ENCODE data around the gene CNTLN. TPM values are rescaled to one million over a fixed set of nuclear protein-coding genes. Genes with fewer than 3 reads are reported as not detected.

CNTLN gene
- total and polyA plus RNA-seq, 2 of the 8 experiments (the other 6 are each of a cell fraction or from before 2014, with no cell fraction given): 4.8 to 10.8 TPM

DNA sequence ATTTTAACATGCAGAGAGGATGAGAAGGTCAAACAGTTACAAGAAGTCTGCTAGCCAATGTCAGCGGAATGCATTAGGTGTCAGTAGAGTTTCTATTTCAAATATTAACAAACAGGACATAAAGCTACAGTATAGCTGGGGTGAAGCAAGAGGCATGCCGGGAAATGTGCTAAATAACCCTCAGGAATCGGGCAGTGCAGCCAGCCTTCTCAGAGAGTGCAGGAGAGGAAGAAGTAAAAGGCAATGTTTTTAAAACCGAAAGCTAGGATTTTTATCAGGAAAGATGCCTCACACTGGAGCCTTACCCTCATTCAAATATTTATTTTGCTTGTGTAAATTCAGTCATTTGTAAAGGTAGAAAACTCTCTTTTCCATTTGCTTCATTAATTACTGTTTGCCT is 384.9 kb downstream of the CNTLN start:
- Histone ChIP-seq H4K91ac (replicated peaks; ENCODE audit: insufficient read length, low read length) (no peak overlapping the region), H3K27ac (ENCODE audit: low read depth, low read length) (no peak overlapping the region), H3K14ac (ENCODE audit: insufficient read length) (no peak overlapping the region), H2BK20ac (ENCODE audit: low read length) (no peak overlapping the region), H2AK5ac (ENCODE audit: low read depth, low read length) (no peak overlapping the region), H2BK15ac (ENCODE audit: low read length) (no peak overlapping the region), H3K36me3 (ENCODE audit: control insufficient read depth in 2 of 4, insufficient read depth in 4 of 4, low read length in 3 of 4) (no peaks in the 10 kb centered on the region), H3K9me3 (ENCODE audit: insufficient read depth in 2 of 2, low read depth in 1 of 2, low read length in 1 of 2) (no peaks in the 10 kb centered on the region), H2BK5ac (ENCODE audit: low read depth, low read length) (no peak overlapping the region), H2BK12ac (ENCODE audit: low read depth, low read length) (no peak overlapping the region), H3K23ac (ENCODE audit: insufficient read length) (no peak overlapping the region), H3K4me3 (ENCODE audit: extremely low read depth in 1 of 4, insufficient read depth in 2 of 4, low read depth in 3 of 4, low read length in 4 of 4) (no peak overlapping the region), H3K23me2 (ENCODE audit: low read depth, low read length) (no peaks in the 10 kb centered on the region), H2BK120ac (replicated peaks; ENCODE audit: low read depth, low read length) (no peak overlapping the region), H3K9ac (replicated peaks in 1 of 4; ENCODE audit: extremely low read depth in 1 of 4, low read depth in 3 of 4, low read length in 3 of 4) (no peak overlapping the region), H3K79me1 (ENCODE audit: low read depth, low read length) (no peaks in the 10 kb centered on the region), H3K18ac (ENCODE audit: extremely low read depth, low read length) (no peak overlapping the region), H3K56ac (replicated peaks; ENCODE audit: insufficient read length, low read depth, low read length) (no peak overlapping the region), H4K8ac (ENCODE audit: extremely low read depth, insufficient read depth, low read length) (no peak overlapping the region), H2AFZ (ENCODE audit: low read length) (peak overlapping the region; percentile 14; the same call in 1 of the 2 replicates), H3K27me3 (replicated peaks in 1 of 4; ENCODE audit: control insufficient read depth in 3 of 4, extremely low read depth in 1 of 4, insufficient read depth in 3 of 4, low read length in 3 of 4) (no peaks in the 10 kb centered on the region), H4K20me1 (replicated peaks in 1 of 2; ENCODE audit: control insufficient read depth in 1 of 2, insufficient read depth in 2 of 2, low read length in 2 of 2) (no peaks in the 10 kb centered on the region), H3K4me1 (replicated peaks in 1 of 4; ENCODE audit: control insufficient read depth in 3 of 4, insufficient read depth in 4 of 4, low read length in 3 of 4) (no peaks in the 10 kb centered on the region; a peak in 1 of 7 replicates), H4K5ac (ENCODE audit: insufficient read length, low read depth, low read length) (no peak overlapping the region), H3K79me2 (ENCODE audit: control insufficient read depth in 1 of 2, insufficient read depth in 2 of 2, low read length in 2 of 2) (no peaks in the 10 kb centered on the region), H3K4ac (replicated peaks; ENCODE audit: insufficient read length, low read depth, low read length) (no peak overlapping the region), H3K4me2 (ENCODE audit: insufficient read depth in 1 of 2, low read depth in 2 of 2, low read length in 2 of 2) (no peak overlapping the region)
- WGBS, 2 experiments (ENCODE audit: extremely low coverage in 1 of 2, insufficient coverage in 1 of 2, insufficient read length in 1 of 2, insufficient replicate concordance in 2 of 2, low coverage in 1 of 2, low lambda C conversion rate in 2 of 2, missing lambda C conversion rate in 1 of 2): 81% methylated on average over 4 of the region's 4 CpGs; no CpG with 5 or more reads in 1 of the 2 experiments
- ChIA-PET POLR2A (ENCODE audit: partially characterized antibody) (interaction anchor here (0.8 to 1.3 kb wide), 3 partner anchors 8 to 385 kb away, joined by 3 read pairs; partner anchors contain the start of gene CNTLN), CTCF (ENCODE audit: partially characterized antibody) (interaction anchor here (1.2 to 8.1 kb wide), 7 partner anchors 7 to 290 kb away, joined by 3 to 46 read pairs (median 5); no protein-coding TSS in a partner anchor)
- DNase-seq (ENCODE audit: low read depth in 1 of 2, low spot score in 2 of 2): no peak
- FAIRE-seq: no peak
- TF ChIP-seq SIX5 (IDR thresholded peaks at IDR 0.05; ENCODE audit: low read depth, low read length) (no peak), SRF (IDR thresholded peaks at IDR 0.05; ENCODE audit: low read depth, low read length) (no peak), USF2 (IDR thresholded peaks at IDR 0.05; ENCODE audit: low read length) (no peak), RFX5 (IDR thresholded peaks at IDR 0.05; ENCODE audit: borderline replicate concordance, low read depth, low read length) (no peak), JUND (IDR thresholded peaks at IDR 0.05; ENCODE audit: low read length) (no peak), CBX8 (IDR thresholded peaks at IDR 0.05; ENCODE audit: borderline replicate concordance, low read depth, low read length) (no peak), HDAC2 (IDR thresholded peaks at IDR 0.05; ENCODE audit: borderline replicate concordance in 1 of 2, low read depth in 2 of 2, low read length in 2 of 2) (no peak), GTF2F1 (IDR thresholded peaks at IDR 0.05; ENCODE audit: borderline replicate concordance, low read depth, low read length) (no peak), EGR1 (IDR thresholded peaks at IDR 0.05; ENCODE audit: borderline replicate concordance, low read depth, low read length) (no peak), PHF8 (conservative IDR thresholded peaks at IDR 0.05; ENCODE audit: low read depth, low read length) (no peak), RAD21 (IDR thresholded peaks at IDR 0.05 in 1 of 2, conservative IDR thresholded peaks at IDR 0.05 in 1 of 2; ENCODE audit: low read depth in 2 of 2, low read length in 2 of 2) (no peak)
- TF ChIP-seq, protein P1, sequence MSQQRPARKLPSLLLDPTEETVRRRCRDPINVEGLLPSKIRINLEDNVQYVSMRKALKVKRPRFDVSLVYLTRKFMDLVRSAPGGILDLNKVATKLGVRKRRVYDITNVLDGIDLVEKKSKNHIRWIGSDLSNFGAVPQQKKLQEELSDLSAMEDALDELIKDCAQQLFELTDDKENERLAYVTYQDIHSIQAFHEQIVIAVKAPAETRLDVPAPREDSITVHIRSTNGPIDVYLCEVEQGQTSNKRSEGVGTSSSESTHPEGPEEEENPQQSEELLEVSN (IDR thresholded peaks at IDR 0.05): no peak
